Fibroblast of villous mesenchyme (primary cell): ENCODE measurements around the gene RCAN2. TPM values are rescaled to one million over a fixed set of nuclear protein-coding genes. Genes with fewer than 3 reads are reported as not detected.

Experiments used
- DNase-seq: peaks from one replicate; pipeline ENCODE4 v3.0.0-alpha.2; 2010; ENCODE audit warnings: low read depth
- H3K4me3 ChIP-seq: 2 replicates; pipeline ENCODE4 v1.5.1; 2011; ENCODE audit warnings: low read depth, mild to moderate bottlenecking, low read length
- CTCF ChIP-seq: IDR thresholded peaks from 2 replicates; pipeline ENCODE4 v1.5.1; 2012; ENCODE audit warnings: low read depth, mild to moderate bottlenecking, low read length; ENCODE audit not compliant: insufficient read depth
- total RNA-seq: library from RNA; depleted of rRNA; stranded (reverse); fragments of >200 nt; gene quantifications from 2 replicates; pipeline ENCODE4 v1.2.3, GENCODE V29; 2012

The RCAN2 gene
- total RNA-seq, 1 donor, result 1.7 TPM

- TF ChIP-seq CTCF, result no peak
- DNase-seq, result no peak
- H3K4me3 ChIP-seq, result no peak overlapping the region
Observed at GRCh38 chr6:46203391-46204177, 287.7 kb downstream of the RCAN2 start.

- H3K4me3 ChIP-seq, result no peak overlapping the region
- TF ChIP-seq CTCF, result no peak
- no peak for DNase-seq
Observed at GRCh38 chr6:46201702-46202101, 289.5 kb downstream of the RCAN2 start.

GRCh38 chr6:46199387-46199786, 291.9 kb downstream of the RCAN2 start:
- DNase-seq, result peak; percentile 8
- TF ChIP-seq CTCF, result no peak
- H3K4me3 ChIP-seq, result no peak overlapping the region

- peak; percentile 33 for DNase-seq
- no peak overlapping the region for H3K4me3 ChIP-seq
- TF ChIP-seq CTCF, result no peak
Observed at GRCh38 chr6:46191961-46192360, 299.3 kb downstream of the RCAN2 start.

GRCh38 chr6:46190889-46191288, 300.4 kb downstream of the RCAN2 start:
- TF ChIP-seq CTCF, result no peak
- no peak overlapping the region for H3K4me3 ChIP-seq
- DNase-seq, result no peak

GRCh38 chr6:46189726-46190125, 301.5 kb downstream of the RCAN2 start:
- no peak for DNase-seq
- no peak overlapping the region for H3K4me3 ChIP-seq
- TF ChIP-seq CTCF, result no peak

- TF ChIP-seq CTCF, result no peak
- H3K4me3 ChIP-seq, result no peak overlapping the region
- no peak for DNase-seq
Observed at GRCh38 chr6:46186583-46186982, 304.7 kb downstream of the RCAN2 start.
